ENCODE results near the gene ATXN1.

DNA sequence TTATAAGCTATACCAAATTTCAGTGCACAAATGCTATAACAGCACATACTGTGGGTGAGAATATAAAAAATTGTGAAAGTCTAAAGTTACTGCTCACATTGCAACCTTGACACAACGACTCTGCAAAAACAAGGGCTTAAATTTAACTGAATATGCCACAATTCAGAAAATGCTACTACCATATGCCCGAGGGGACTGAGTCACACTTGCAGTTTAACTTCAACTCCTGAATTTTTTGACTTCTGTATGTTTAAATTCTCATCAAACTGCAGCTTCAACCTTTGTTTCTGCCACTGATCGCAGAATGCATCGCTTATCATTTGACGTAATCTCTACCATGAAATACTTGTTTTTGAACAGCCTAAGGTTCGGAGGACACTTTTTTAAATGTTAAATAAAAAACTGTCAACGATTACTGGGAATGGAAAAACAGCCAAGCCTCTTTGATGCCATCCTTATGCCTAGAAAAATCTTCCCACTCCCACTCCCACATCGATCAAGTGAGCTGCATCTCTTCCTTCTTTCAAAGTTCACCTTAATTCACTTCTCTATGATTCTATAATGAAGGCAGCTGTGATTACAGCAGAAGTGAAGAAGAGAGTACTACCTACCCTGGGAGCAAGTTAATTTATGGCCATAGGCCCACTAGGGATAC lies 136.5 kb downstream of the ATXN1 start:
- no peak for TF ChIP-seq SUZ12 (IDR thresholded peaks at IDR 0.05)
- no peak for TF ChIP-seq BHLHE40 (IDR thresholded peaks at IDR 0.05; ENCODE audit: borderline replicate concordance)

Measured in HEK293T (cell line).